ENCODE data around the gene CHN2. TPM values are rescaled to one million over a fixed set of nuclear protein-coding genes. Genes with fewer than 3 reads are reported as not detected.

Gene CHN2
- total and polyA plus RNA-seq, 8 donors: 8.2 to 32.9 (median 24.0) TPM

- H3K4me3 ChIP-seq: no peak overlapping the region
- FAIRE-seq (no peak), ATAC-seq (no peak), DNase-seq (no peak)
- no peaks in the 10 kb centered on the region for H3K36me3 ChIP-seq
- H3K27me3 ChIP-seq: no peaks in the 10 kb centered on the region
- intact Hi-C loops (cut with DNase I): no loop called here
- no peak for TF ChIP-seq CTCF (IDR thresholded peaks at IDR 0.05)
- H3K27ac ChIP-seq: no peak overlapping the region
- H3K4me1 ChIP-seq: peaks cover 0 to 6% (median 0%) of the 10 kb centered on the region in 3 donors
- WGBS, 2 donors: 97 to 98% methylated on average over 4 of the region's 4 CpGs
- no peaks in the 10 kb centered on the region for H3K9me3 ChIP-seq
Observed at GRCh38 chr7:29461996-29462395, 267.4 kb downstream of the CHN2 start.

GRCh38 chr7:29463504-29464158, 269.1 kb downstream of the CHN2 start:
- Histone ChIP-seq H3K4me3 (no peak overlapping the region), H3K4me1 (peaks cover 0 to 6% (median 0%) of the 10 kb centered on the region in 3 donors), H3K9me3 (no peaks in the 10 kb centered on the region), H3K27me3 (no peaks in the 10 kb centered on the region), H3K36me3 (no peaks in the 10 kb centered on the region), H3K27ac (no peak overlapping the region)
- peak in 2 of 4 donors; percentile 40 to 42 for ATAC-seq
- WGBS, 2 donors: 94 to 100% methylated on average over 3 of the region's 3 CpGs
- no peak for DNase-seq
- FAIRE-seq: no peak
- TF ChIP-seq CTCF (IDR thresholded peaks at IDR 0.05): no peak
- intact Hi-C loops (cut with DNase I): no loop called here

- Histone ChIP-seq H3K4me1 (peaks cover 0 to 6% (median 0%) of the 10 kb centered on the region in 3 donors), H3K27ac (no peak overlapping the region), H3K27me3 (no peaks in the 10 kb centered on the region), H3K36me3 (no peaks in the 10 kb centered on the region), H3K4me3 (no peak overlapping the region), H3K9me3 (no peaks in the 10 kb centered on the region)
- TF ChIP-seq CTCF (IDR thresholded peaks at IDR 0.05): no peak
- DNase-seq: no peak
- ATAC-seq: no peak
- FAIRE-seq: no peak
- 83 to 91% methylated on average over 3 of the region's 3 CpGs for WGBS, 2 donors
- intact Hi-C loops (cut with DNase I): no loop called here
Observed at GRCh38 chr7:29464753-29465152, 270.2 kb downstream of the CHN2 start.

- intact Hi-C loops (cut with DNase I): no loop called here
- DNase-seq: no peak
- H3K9me3 ChIP-seq: no peaks in the 10 kb centered on the region
- no peak overlapping the region for H3K4me3 ChIP-seq
- no peaks in the 10 kb centered on the region for H3K27me3 ChIP-seq
- H3K4me1 ChIP-seq: peaks cover 0 to 6% (median 0%) of the 10 kb centered on the region in 3 donors
- H3K36me3 ChIP-seq: no peaks in the 10 kb centered on the region
- H3K27ac ChIP-seq: no peak overlapping the region
- ATAC-seq: no peak
- TF ChIP-seq CTCF (IDR thresholded peaks at IDR 0.05): no peak
- no peak for FAIRE-seq
- WGBS, 2 donors: 88 to 89% methylated on average over 5 of the region's 5 CpGs
Observed at GRCh38 chr7:29467193-29467926, 272.8 kb downstream of the CHN2 start.

- WGBS, 2 donors: 93 to 94% methylated on average over 2 of the region's 2 CpGs
- no peak for ATAC-seq
Observed at GRCh38 chr7:29468196-29468595, 273.6 kb downstream of the CHN2 start.

More at GRCh38 chr7:29468196-29468595, 273.6 kb downstream of the CHN2 start:
- Histone ChIP-seq H3K27me3 (no peaks in the 10 kb centered on the region), H3K4me3 (no peak overlapping the region), H3K4me1 (peaks cover 0 to 6% (median 0%) of the 10 kb centered on the region in 3 donors), H3K27ac (no peak overlapping the region), H3K9me3 (no peaks in the 10 kb centered on the region), H3K36me3 (no peaks in the 10 kb centered on the region)
- TF ChIP-seq CTCF (IDR thresholded peaks at IDR 0.05): no peak
- intact Hi-C loops (cut with DNase I): no loop called here
- FAIRE-seq (peak; percentile 23), DNase-seq (no peak)
